PC-3 (cell line): ENCODE data around the gene DMRT1. TPM values are rescaled to one million over a fixed set of nuclear protein-coding genes. Genes with fewer than 3 reads are reported as not detected.

Experiments used
- ATAC-seq: fragments of 200-7000 bp; cut with Tn5 transposase; 2 replicates; pipeline ENCODE4 v1.9.1; 2020; ENCODE audit warnings: mild to moderate bottlenecking, moderate library complexity
- BruUV-seq: library from RNA; stranded (reverse); fragments of 400-500 nt; replicated peaks from 2 replicates; lab custom pipeline; 2021; lab: Mats Ljungman, UMichigan
- CTCF ChIA-PET: fragments of 300-600 bp; sonication (Branson Sonifier 250); formaldehyde crosslinking; loops from one replicate; lab custom pipeline; 2022; ENCODE audit warnings: antibody characterized with exemption; lab: Charles Lee
- POLR2A ChIA-PET: fragments of 300-600 bp; sonication (Branson Sonifier 250); formaldehyde crosslinking; loops from one replicate; lab custom pipeline; 2022; ENCODE audit warnings: antibody characterized with exemption; ENCODE audit not compliant: unreplicated experiment; lab: Charles Lee
- DNase-seq: peaks from one replicate; pipeline ENCODE4 v3.0.0-alpha.2; 2015
- H2AFZ ChIP-seq: fragments of 300-600 bp; sonication (generic); 2 replicates; pipeline ENCODE4 v1.6.0; 2016; ENCODE audit warnings: antibody characterized with exemption, low read length
- H3F3A ChIP-seq: fragments of 300-600 bp; sonication (generic); one replicate; pipeline ENCODE4 v1.6.0; 2017; ENCODE audit warnings: antibody characterized with exemption, low read length, control low read depth, mild to moderate bottlenecking; ENCODE audit not compliant: unreplicated experiment
- H3K27ac ChIP-seq: fragments of 300-600 bp; sonication (generic); 2 replicates; pipeline ENCODE4 v1.5.1; 2016; ENCODE audit warnings: mild to moderate bottlenecking, low read length
- H3K27me3 ChIP-seq: fragments of 300-600 bp; sonication (generic); 2 replicates; pipeline ENCODE4 v1.6.1; 2016; ENCODE audit warnings: low read length, mixed read lengths
- H3K36me3 ChIP-seq: fragments of 300-600 bp; sonication (generic); 2 replicates; pipeline ENCODE4 v1.6.1; 2016; ENCODE audit warnings: low read depth, mixed run types, low read length, mixed read lengths
- H3K4me1 ChIP-seq: fragments of 300-600 bp; sonication (generic); 2 replicates; pipeline ENCODE4 v1.5.1; 2016; ENCODE audit warnings: low read length; ENCODE audit not compliant: insufficient read depth
- H3K4me2 ChIP-seq: fragments of 300-600 bp; sonication (generic); 2 replicates; pipeline ENCODE4 v1.6.0; 2016; ENCODE audit warnings: low read length
- H3K4me3 ChIP-seq: fragments of 300-600 bp; sonication (generic); 2 replicates; pipeline ENCODE4 v1.5.1; 2016; ENCODE audit warnings: mild to moderate bottlenecking, low read length, mixed read lengths
- H3K79me2 ChIP-seq: fragments of 300-600 bp; sonication (generic); 2 replicates; pipeline ENCODE4 v1.6.1; 2017; ENCODE audit warnings: low read length, mixed read lengths
- H3K9ac ChIP-seq: fragments of 300-600 bp; sonication (generic); 2 replicates; pipeline ENCODE4 v1.6.0; 2016; ENCODE audit warnings: mild to moderate bottlenecking, low read length
- H3K9me2 ChIP-seq: fragments of 300-600 bp; sonication (generic); replicated peaks from 2 replicates; pipeline ENCODE4 v1.6.1; 2016; ENCODE audit warnings: mixed run types, low read length, mixed read lengths
- H3K9me3 ChIP-seq: fragments of 300-600 bp; sonication (generic); 2 replicates; pipeline ENCODE4 v1.6.1; 2016; ENCODE audit warnings: low read length, mixed read lengths
- H4K20me1 ChIP-seq: fragments of 300-600 bp; sonication (generic); 2 replicates; pipeline ENCODE4 v1.6.1; 2016; ENCODE audit warnings: low read length, mixed read lengths
- EZH2 ChIP-seq: fragments of 300-600 bp; sonication (generic); IDR thresholded peaks from one replicate; pipeline ENCODE4 v1.6.1; 2017; ENCODE audit warnings: antibody characterized with exemption, mild to moderate bottlenecking, low read length; ENCODE audit not compliant: unreplicated experiment
- EZH2phosphoT487 ChIP-seq: fragments of 300-600 bp; sonication (generic); IDR thresholded peaks from 2 replicates; pipeline ENCODE4 v1.6.1; 2018; ENCODE audit warnings: mild to moderate bottlenecking, antibody characterized with exemption, low read length, borderline replicate concordance
- intact Hi-C: fragments of 100-400 bp; cut with micrococcal nuclease; formaldehyde crosslinking; loops from 2 replicates; pipeline ENCODE4 v1.9.0; 2023
- total RNA-seq: library from RNA; depleted of rRNA; stranded (reverse); fragments of >200 nt; gene quantifications from 2 replicates; pipeline ENCODE4 v1.2.3, GENCODE V29; 2014
- TF ChIP-seq, protein P1 (sequence below): fragments of 300-600 bp; sonication (generic); conservative IDR thresholded peaks from 2 replicates; pipeline ENCODE4 v1.5.1; 2017; ENCODE audit warnings: antibody characterized with exemption, low read depth, mild to moderate bottlenecking, low read length

DMRT1 gene
- total RNA-seq, 1 experiment from 2014 or later: 0.04 TPM

GRCh38 chr9:842635-843426 lies 1.3 kb downstream of the DMRT1 start:
- H3K79me2 ChIP-seq: no peaks in the 10 kb centered on the region
- no peak for DNase-seq
- H3K27ac ChIP-seq: no peak overlapping the region
- POLR2A ChIA-PET: no interaction called here
- H3K4me3 ChIP-seq: no peak overlapping the region
- no peak overlapping the region for H2AFZ ChIP-seq
- H4K20me1 ChIP-seq: no peaks in the 10 kb centered on the region
- no peak for ATAC-seq
- TF ChIP-seq EZH2: no peak
- TF ChIP-seq, protein P1, sequence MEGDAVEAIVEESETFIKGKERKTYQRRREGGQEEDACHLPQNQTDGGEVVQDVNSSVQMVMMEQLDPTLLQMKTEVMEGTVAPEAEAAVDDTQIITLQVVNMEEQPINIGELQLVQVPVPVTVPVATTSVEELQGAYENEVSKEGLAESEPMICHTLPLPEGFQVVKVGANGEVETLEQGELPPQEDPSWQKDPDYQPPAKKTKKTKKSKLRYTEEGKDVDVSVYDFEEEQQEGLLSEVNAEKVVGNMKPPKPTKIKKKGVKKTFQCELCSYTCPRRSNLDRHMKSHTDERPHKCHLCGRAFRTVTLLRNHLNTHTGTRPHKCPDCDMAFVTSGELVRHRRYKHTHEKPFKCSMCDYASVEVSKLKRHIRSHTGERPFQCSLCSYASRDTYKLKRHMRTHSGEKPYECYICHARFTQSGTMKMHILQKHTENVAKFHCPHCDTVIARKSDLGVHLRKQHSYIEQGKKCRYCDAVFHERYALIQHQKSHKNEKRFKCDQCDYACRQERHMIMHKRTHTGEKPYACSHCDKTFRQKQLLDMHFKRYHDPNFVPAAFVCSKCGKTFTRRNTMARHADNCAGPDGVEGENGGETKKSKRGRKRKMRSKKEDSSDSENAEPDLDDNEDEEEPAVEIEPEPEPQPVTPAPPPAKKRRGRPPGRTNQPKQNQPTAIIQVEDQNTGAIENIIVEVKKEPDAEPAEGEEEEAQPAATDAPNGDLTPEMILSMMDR: no peak
- TF ChIP-seq EZH2phosphoT487: no peak
- H3K4me2 ChIP-seq: no peak overlapping the region
- no peaks in the 10 kb centered on the region for H3F3A ChIP-seq
- peaks cover 19% of the 10 kb centered on the region; the same call in 1 of the 2 replicates for H3K27me3 ChIP-seq
- H3K36me3 ChIP-seq: no peaks in the 10 kb centered on the region
- intact Hi-C loops: no loop called here
- H3K9ac ChIP-seq: no peak overlapping the region
- H3K9me3 ChIP-seq: no peaks in the 10 kb centered on the region
- CTCF ChIA-PET: no interaction called here
- BruUV-seq: no TSS peak
- no peaks in the 10 kb centered on the region for H3K9me2 ChIP-seq
- peaks cover 7% of the 10 kb centered on the region; the same call in 1 of the 2 replicates for H3K4me1 ChIP-seq

DNA sequence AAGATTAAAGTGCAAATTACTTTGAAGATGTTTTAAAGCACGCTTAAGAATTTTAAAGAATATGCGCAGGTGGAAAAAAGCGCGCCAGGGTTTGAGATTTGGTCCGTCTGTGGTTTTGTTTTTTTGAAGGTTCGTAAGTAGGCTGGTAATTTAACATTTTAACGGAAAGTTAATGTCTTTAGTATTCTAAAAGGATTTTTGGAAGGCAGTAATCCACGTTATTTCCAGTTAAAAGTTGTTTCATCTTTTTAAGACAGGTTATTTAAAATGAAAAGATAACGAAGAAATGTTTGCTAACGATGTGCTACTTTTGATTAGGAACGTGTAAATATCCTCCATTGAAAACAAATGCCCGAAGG lies 1.9 kb downstream of the DMRT1 start:
- ATAC-seq (no peak), DNase-seq (no peak)
- H3K36me3 ChIP-seq: no peaks in the 10 kb centered on the region
- no peaks in the 10 kb centered on the region for H4K20me1 ChIP-seq
- H3K9ac ChIP-seq: no peak overlapping the region
- H3K9me3 ChIP-seq: no peaks in the 10 kb centered on the region
- no peak overlapping the region for H3K27ac ChIP-seq
- no peak overlapping the region for H3K4me3 ChIP-seq
- no peak for TF ChIP-seq EZH2
- TF ChIP-seq, protein P1: no peak
- no peak for TF ChIP-seq EZH2phosphoT487
- H3K27me3 ChIP-seq: peaks cover 19% of the 10 kb centered on the region; the same call in 1 of the 2 replicates
- H3K4me1 ChIP-seq: peaks cover 7% of the 10 kb centered on the region; the same call in 1 of the 2 replicates
- CTCF ChIA-PET: no interaction called here
- H3F3A ChIP-seq: no peaks in the 10 kb centered on the region
- POLR2A ChIA-PET: no interaction called here
- no peak overlapping the region for H2AFZ ChIP-seq
- intact Hi-C loops: no loop called here
- no TSS peak for BruUV-seq
- no peaks in the 10 kb centered on the region for H3K79me2 ChIP-seq
- no peak overlapping the region for H3K4me2 ChIP-seq
- H3K9me2 ChIP-seq: no peaks in the 10 kb centered on the region

GRCh38 chr9:846852-847251 lies 5.4 kb downstream of the DMRT1 start:
- no peaks in the 10 kb centered on the region for H3K79me2 ChIP-seq
- H4K20me1 ChIP-seq: no peaks in the 10 kb centered on the region
- peaks cover 7% of the 10 kb centered on the region; the same call in 1 of the 2 replicates for H3K4me1 ChIP-seq
- BruUV-seq: no TSS peak
- H3K4me3 ChIP-seq: no peak overlapping the region
- no peaks in the 10 kb centered on the region for H3K36me3 ChIP-seq
- H3F3A ChIP-seq: no peaks in the 10 kb centered on the region
- H3K4me2 ChIP-seq: no peak overlapping the region
- TF ChIP-seq EZH2: no peak
- no peak for TF ChIP-seq EZH2phosphoT487
- TF ChIP-seq, protein P1: no peak
- ATAC-seq (peak; percentile 64), DNase-seq (peak; percentile 57)
- peaks cover 7% of the 10 kb centered on the region; the same call in 1 of the 2 replicates for H3K27me3 ChIP-seq
- no peaks in the 10 kb centered on the region for H3K9me2 ChIP-seq
- no peak overlapping the region for H3K27ac ChIP-seq
- intact Hi-C loops: no loop called here
- ChIA-PET POLR2A (no interaction called here), CTCF (interaction anchor here (0.6 kb wide), 1 partner anchor 50 kb away, joined by 4 read pairs; no protein-coding TSS in a partner anchor)
- H2AFZ ChIP-seq: no peak overlapping the region
- no peak overlapping the region for H3K9ac ChIP-seq
- H3K9me3 ChIP-seq: no peaks in the 10 kb centered on the region
